ENCODE measurements around the gene SCAP. TPM values are rescaled to one million over a fixed set of nuclear protein-coding genes. Genes with fewer than 3 reads are reported as not detected.

SCAP gene
- total RNA-seq, 1 experiment from 2014 or later: 115 TPM

GRCh38 chr3:47380601-47381316 is 95.0 kb downstream of the SCAP start, which contains the start of gene PTPN23:
Gene PTPN23, plus strand, starts transcription at chr3:47381021. Its CDS starts 76 bp downstream, at chr3:47381097.
- CTCF ChIA-PET: interaction anchor here (0.6 to 2.2 kb wide), 13 partner anchors 10 to 471 kb away, joined by 3 to 37 read pairs (median 4); partner anchors contain the start of genes NBEAL2 and SETD2
- TF ChIP-seq ZNF263 (CRISPR knock-in tag; IDR thresholded peaks at IDR 0.05; ENCODE audit: low read depth) (peak; percentile 63; the same call in 1 of the 2 replicates), ZBTB21 (CRISPR knock-in tag; IDR thresholded peaks at IDR 0.05; ENCODE audit: borderline replicate concordance) (no peak), ELF4 (CRISPR knock-in tag; IDR thresholded peaks at IDR 0.05; ENCODE audit: low read depth) (no peak), ZNF425 (CRISPR knock-in tag; conservative IDR thresholded peaks at IDR 0.05) (no peak), IRF2 (CRISPR knock-in tag; IDR thresholded peaks at IDR 0.05; ENCODE audit: borderline replicate concordance, low read depth) (no peak; the same call in 1 of the 2 replicates), EMX1 (CRISPR knock-in tag; IDR thresholded peaks at IDR 0.05) (no peak), CBFB (CRISPR knock-in tag; IDR thresholded peaks at IDR 0.05; ENCODE audit: low read depth) (no peak; the same call in 1 of the 2 replicates), ESRRA (CRISPR knock-in tag; IDR thresholded peaks at IDR 0.05; ENCODE audit: borderline replicate concordance) (no peak), RELA (CRISPR knock-in tag; IDR thresholded peaks at IDR 0.05; ENCODE audit: borderline replicate concordance) (no peak), TEAD4 (CRISPR knock-in tag; IDR thresholded peaks at IDR 0.05) (peak; percentile 41; the same call in 1 of the 2 replicates), ETV6 (CRISPR knock-in tag; IDR thresholded peaks at IDR 0.05) (peak; percentile 40; the same call in 1 of the 2 replicates), AR (CRISPR knock-in tag; IDR thresholded peaks at IDR 0.05) (peak; percentile 1; the same call in 1 of the 2 replicates), STAT6 (CRISPR knock-in tag; conservative IDR thresholded peaks at IDR 0.05; ENCODE audit: low read depth) (no peak), PRRX2 (CRISPR knock-in tag; IDR thresholded peaks at IDR 0.05) (no peak), PRDM15 (CRISPR knock-in tag; IDR thresholded peaks at IDR 0.05) (no peak; the same call in 1 of the 2 replicates), CTCF (IDR thresholded peaks at IDR 0.05) (no peak), ZNF232 (CRISPR knock-in tag; IDR thresholded peaks at IDR 0.05) (no peak), RORB (CRISPR knock-in tag; IDR thresholded peaks at IDR 0.05) (no peak)
- TF ChIP-seq, protein P1, sequence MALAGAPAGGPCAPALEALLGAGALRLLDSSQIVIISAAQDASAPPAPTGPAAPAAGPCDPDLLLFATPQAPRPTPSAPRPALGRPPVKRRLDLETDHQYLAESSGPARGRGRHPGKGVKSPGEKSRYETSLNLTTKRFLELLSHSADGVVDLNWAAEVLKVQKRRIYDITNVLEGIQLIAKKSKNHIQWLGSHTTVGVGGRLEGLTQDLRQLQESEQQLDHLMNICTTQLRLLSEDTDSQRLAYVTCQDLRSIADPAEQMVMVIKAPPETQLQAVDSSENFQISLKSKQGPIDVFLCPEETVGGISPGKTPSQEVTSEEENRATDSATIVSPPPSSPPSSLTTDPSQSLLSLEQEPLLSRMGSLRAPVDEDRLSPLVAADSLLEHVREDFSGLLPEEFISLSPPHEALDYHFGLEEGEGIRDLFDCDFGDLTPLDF (CRISPR knock-in tag; IDR thresholded peaks at IDR 0.05): no peak
- TF ChIP-seq, protein P2, sequence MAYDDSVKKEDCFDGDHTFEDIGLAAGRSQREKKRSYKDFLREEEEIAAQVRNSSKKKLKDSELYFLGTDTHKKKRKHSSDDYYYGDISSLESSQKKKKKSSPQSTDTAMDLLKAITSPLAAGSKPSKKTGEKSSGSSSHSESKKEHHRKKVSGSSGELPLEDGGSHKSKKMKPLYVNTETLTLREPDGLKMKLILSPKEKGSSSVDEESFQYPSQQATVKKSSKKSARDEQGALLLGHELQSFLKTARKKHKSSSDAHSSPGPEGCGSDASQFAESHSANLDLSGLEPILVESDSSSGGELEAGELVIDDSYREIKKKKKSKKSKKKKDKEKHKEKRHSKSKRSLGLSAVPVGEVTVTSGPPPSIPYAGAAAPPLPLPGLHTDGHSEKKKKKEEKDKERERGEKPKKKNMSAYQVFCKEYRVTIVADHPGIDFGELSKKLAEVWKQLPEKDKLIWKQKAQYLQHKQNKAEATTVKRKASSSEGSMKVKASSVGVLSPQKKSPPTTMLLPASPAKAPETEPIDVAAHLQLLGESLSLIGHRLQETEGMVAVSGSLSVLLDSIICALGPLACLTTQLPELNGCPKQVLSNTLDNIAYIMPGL (CRISPR knock-in tag; IDR thresholded peaks at IDR 0.05): no peak

More at GRCh38 chr3:47380601-47381316, 95.0 kb downstream of the SCAP start, which contains the start of gene PTPN23:
- H3K27ac Mint-ChIP-seq: peak within 1 kb of the TSS; percentile 100
- H3K4me3 Mint-ChIP-seq: peak within 1 kb of the TSS; percentile 100
- no peaks in the 10 kb centered on the region for H3K9me3 Mint-ChIP-seq
- H3K27me3 Mint-ChIP-seq (ENCODE audit: low read depth): no peaks in the 10 kb centered on the region
- DNase-seq (ENCODE audit: low spot score): peak; percentile 98
- peaks cover 21% of the 10 kb centered on the region for H3K4me1 Mint-ChIP-seq
- no peaks in the 10 kb centered on the region for H3K36me3 Mint-ChIP-seq
- ATAC-seq: peak; percentile 79
- POLR2A ChIA-PET: interaction anchor here (0.7 to 1.4 kb wide), 8 partner anchors 9 to 536 kb away, joined by 3 to 8 read pairs (median 3); no protein-coding TSS in a partner anchor
